CD1c-positive myeloid dendritic cell (primary cell): ENCODE measurements around the gene FAM184B.

Source experiments
- DNase-seq: peaks from one replicate; pipeline ENCODE4 v3.0.0-alpha.2; 2016; ENCODE audit errors: extremely low spot score

Gene FAM184B

DNA sequence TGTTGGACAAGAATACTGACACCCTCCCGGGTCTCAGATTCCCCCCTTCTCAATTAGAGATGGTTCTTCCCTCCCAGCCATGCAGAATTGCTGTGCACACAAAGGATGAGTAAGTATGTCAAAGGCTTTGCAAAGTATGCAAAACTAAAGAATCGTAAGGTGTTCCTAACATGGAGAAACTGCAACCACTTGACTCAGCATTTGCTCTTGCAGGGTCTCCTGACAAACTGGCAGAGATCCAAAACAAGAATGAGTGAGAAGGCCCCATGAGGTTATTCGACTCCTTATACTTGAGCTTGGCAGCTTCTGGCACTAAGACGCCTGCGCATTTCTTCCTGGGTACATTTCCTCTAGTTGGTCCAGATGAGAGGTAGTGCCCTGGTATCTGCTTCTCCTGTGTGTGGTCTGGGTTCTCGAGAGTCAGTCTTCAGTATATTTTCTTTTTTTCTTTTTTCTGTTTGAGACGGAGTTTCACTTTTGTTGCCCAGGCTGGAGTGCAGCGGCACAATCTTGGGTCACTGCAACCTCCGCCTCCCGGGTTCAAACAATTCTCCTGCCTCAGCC is 8.2 kb downstream of the FAM184B start:
- no peak for DNase-seq

DNA sequence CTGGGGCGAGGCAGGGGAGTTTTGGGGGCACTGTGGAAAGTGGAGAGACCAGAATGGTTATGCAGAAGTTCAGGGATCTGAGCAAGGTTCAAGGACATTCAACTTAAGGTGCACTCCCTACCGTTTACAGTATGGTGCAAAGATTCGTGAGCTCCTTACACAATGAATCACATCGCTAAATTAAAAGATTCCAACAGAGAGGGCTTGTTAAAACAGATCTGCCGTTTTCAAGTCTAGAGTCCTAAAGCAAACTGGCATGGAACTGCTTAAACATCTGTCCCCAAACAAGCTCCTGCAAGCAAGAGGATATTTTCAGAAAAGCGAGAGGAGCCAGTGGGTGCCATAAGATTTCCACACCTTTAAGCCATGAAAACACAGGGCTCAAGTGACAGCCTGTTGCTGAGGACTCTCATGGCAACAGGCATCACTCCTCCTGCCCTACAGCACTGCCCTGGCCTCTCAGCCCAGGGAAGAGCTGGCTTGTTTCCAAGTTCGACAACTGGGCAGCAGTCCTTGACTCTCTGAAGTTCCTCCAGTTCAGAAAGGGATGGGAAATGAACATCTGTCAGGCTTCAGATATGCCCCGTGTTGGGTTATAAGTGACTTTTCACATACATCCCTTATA is 10.0 kb downstream of the FAM184B start:
- DNase-seq = no peak

DNA sequence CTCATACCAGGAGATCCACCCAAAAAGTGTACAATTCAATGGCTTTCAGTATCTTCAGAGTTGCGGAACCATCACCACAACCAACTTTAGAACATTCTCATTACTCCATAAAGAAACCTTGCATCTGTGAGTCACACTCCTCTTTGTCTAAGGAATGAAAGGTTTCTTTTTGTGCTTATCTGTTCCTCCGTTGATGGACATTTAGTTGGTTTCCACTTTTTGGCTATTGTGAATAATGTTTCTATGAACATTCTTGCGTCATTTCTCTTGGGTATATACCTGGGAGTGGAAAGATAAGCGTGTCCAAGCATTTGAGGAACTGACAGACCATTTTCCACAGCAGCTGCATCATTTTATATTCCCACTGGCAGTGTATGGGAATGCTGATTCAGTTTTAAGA is 10.6 kb downstream of the FAM184B start:
- no peak for DNase-seq

DNA sequence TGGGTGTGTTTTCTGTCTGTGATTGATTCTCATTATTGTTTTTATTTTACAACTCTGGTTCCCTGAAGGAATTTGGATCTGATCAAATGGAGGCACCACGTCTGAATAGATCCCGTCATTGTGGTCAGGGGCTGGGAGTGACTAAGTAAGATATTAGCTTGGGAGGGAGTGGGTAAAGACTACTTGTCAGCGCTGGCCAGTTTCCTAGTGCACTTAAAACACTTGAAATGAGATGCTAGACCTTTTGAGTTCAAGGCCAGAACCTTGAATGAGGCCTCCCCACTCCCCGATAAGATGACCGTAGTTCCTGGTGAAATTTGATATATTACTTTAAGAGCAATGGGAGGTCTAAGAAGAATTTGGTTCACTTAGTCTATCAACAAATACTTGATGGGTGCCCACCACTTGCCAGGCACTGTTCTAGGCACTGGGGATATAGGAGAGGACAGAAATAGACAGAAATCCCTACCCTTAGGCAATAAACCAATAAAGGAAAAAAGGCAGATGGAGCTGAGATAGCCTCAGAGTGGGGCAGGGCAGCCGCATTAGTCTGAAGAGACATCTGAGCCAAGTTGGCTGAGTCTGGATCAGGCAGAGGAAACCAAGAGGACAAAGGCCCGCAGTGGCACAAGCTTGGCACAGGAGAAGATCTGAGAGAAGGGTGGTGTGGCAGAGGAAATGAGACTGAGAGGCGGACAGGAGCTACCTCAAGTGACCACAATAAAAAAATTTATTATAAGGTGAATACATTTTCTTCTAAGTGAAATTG is 11.8 kb downstream of the FAM184B start:
- DNase-seq = no peak

DNA sequence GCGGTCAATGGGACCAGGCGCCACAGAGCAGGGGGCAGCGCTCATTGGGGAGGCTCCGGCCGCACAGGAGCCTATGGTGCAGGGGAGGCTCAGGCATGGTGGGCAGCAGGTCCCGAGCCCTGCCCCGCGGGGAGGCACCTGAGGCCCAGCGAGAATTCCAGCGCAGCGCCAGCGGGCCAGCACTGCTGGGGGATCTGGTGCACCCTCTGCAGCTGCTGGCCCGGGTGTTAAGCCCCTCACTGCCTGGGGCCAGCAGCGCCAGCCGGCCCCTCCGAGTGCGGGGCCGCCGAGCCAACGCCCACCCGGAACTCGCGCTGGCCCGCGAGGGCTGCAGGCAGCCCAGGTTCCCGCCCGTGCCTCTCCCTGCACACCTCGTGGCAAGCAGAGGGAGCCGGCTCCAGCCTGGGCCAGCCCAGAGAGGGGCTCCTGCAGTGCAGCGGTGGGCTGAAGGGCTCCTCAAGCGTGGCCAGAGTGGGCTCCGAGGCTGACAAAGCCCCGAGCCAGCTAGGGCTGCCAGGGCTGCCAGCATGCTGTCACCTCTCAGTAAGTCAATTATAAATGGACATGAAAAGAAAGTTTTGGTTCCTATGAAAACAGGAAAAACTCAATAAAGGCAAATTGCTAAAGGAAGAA is 14.5 kb downstream of the FAM184B start:
- no peak for DNase-seq

DNA sequence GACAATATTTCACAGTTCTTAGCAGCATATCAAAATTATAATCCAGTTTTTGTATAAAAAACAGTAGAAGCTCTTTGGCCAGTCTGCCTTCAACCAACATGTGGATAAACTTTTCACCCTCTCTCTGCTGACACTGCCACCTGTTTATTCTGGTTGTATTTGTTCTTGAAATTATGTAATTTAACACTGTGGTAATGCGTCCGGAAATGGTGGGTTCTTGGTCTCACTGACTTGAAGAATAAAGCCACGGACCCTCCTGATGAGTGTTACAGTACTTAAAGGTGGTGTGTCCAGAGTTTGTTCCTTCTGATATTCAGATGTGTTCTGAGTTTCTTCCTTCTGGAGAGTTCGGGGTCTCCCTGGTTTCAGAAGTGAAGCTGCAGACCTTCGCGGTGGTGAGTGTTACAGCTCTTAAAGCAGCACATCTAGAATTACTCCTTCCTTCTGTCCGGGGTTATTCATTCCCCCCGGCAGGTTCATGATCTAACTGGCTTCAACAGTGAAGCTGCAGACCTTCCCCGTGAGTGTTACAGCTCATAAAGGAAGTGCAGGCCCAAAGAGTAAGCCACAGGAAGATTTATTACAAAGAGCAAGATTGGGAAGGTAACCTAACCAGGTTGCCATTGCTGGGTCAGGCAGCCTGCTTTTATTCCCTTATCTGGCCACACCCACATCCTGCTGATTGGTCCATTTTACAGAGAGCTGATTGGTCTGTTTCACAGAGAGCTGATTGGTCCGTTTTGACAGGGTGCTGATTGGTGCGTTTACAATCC is 15.7 kb downstream of the FAM184B start:
- no peak for DNase-seq

DNA sequence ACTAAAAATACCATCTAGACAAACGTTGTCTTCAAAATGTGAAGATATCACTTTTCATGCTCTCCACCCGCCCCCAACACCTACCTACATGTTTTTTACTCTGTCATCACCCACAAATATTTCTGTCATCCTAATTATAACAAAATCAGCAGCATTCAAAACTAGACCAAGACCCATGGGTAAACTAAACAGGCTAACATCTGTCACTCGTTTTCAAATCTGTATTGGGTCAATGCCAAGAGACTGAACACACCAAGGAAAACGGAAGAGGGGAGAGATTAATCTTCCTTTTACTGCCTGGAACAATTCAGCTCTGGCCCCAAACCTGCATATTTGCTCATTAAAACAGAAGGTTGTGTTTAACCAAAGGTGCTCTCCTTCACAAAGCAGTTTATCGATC is 17.5 kb downstream of the FAM184B start:
- DNase-seq = no peak

DNA sequence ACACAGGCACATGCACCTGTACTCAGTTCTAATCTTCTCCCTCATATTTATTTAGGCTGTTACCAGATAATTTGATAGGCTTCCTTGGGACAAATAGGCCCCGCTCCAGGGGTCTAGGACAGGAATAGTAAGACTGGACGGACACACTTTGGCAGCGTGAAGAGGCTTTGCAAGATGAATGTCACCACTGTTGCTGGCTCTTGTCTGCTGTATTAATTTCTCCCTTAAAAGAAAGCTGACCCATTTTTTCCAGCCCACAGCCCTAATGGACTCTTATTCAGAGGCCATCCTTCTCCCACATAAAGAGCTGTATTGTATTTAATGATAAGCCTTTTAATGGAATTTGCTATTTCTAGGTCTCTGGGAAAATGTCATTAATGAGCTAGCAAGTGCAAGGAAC is 18.0 kb downstream of the FAM184B start:
- no peak for DNase-seq

DNA sequence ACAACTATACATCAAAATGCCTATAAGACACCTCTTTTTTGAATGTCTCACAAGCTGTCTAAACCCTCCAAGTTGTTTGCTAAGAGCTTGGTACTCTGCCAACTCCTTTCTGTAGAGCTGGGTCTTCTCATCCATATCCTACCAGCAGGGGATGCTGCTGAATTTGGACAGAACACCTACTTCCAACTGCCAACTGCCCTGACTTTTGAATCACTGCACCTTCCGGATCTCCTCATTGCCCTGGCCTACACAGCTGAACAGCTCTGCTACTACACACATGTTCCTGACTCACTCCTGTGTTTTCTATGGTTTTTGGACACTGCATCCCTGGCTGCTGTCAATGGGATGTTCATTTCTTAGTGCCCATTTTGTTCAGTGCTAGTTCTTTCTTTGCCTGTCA is 18.7 kb downstream of the FAM184B start:
- no peak for DNase-seq

DNA sequence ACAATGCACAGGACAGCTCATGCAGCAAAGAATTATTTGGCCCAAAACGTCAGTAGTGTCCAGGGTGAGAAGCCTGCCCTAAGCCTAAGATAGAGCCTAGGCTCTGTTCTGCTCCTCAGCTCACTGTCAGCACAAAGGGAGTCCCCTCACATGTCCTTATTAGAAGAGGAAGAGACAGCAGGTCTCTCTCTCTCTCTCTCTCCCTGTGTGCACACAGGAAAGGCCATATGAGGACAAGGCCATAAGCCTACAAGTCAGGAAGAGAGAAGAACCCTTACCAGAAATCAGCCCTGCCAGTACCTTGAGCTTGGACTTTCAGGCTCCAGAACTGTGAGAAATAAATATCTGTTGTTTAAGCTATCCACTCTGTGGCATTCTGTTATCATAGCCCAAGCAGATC is 20.4 kb downstream of the FAM184B start:
- DNase-seq = no peak

DNA sequence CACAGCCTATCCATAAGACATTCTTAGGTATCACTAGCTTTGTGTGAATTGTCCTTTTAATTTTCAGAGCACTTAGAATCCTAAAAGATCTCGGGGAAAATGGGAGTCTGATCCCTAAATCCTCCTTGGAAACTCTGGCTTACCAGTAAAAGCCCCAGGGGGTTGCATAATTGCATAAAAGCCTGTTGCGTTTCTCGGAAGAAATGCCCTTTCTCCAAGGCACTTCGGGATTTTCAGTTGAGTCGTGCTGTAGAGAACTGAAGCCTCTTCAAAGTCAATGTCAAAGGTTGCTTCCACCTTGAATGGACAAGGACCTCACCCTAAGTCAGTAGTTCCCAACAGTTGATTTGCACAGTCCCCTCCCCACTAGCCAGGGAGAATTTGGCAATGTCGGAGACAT is 20.8 kb downstream of the FAM184B start:
- DNase-seq = no peak

DNA sequence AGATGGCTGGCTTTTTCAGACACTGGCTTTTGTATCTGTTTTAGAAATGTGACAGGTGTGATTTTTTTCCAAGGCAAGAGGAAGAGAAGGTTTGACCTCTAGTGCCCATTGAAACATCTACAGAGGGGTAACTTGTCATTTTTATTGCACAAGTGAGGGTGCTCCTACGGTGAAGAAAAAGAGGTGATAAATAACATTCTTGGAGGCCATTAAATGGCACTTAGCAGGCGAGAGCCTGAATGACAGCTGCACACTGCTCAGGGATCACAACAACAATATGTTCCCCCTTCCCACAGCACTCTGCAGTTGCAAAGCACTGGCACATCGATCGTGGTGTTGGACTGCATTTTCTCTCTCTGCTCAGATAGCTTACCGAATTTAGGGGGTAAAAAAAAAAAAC is 22.9 kb downstream of the FAM184B start:
- no peak for DNase-seq

DNA sequence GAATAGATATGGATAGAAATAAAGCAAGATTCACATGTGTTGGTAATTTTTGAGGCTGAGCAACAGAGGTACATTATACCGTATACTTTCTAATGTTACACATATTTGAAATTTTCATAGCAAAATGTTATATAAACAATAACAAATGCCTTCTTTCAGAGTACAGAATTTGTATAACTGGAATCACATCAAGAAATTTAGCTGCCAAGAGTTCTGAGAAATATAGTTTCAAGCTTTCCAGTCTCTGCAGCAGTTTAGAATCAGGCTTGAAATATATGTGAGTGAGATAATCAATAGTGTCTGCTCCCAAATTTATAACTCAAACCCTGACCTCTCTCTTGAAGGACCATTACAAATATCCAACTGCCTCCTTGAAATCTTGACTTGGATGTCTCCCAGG is 23.8 kb downstream of the FAM184B start:
- no peak for DNase-seq

DNA sequence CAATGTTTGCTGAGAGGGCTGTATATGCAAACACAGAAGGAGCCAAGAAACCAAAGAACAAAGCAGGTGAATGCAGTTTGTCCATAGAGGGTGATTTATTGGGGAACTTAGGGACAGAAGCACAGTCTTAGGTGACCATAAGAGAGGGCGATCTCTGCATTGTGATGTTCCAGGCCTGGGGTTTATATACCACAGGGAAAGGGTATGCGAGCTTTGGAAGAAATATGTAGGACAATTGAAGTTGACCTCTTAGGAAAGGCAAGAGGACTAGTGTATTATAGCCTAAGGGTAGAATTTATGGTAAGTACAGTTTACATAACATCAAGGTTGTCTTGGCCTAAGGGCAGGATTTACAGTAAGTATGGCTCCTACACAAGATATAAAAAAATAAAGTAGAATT is 27.8 kb downstream of the FAM184B start:
- no peak for DNase-seq

DNA sequence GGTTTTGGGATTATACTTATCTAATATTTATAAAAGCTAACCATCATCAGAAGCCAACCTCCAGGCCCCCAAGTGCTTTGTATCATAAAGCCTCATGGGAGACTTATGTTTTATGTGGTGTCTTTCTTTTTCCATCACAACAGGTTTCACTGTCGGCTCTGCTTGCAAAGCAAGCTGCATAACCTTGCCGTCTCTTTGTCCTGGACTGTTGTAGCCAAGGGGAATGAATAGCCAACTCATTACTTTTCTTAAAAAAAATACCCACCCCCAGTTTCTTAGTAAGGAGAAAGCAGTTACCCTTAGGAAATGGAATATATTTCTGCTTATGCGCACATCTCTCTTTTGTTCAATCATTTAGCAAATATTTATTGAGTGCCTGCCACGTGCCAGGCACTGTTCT is 40.7 kb downstream of the FAM184B start:
- no peak for DNase-seq

DNA sequence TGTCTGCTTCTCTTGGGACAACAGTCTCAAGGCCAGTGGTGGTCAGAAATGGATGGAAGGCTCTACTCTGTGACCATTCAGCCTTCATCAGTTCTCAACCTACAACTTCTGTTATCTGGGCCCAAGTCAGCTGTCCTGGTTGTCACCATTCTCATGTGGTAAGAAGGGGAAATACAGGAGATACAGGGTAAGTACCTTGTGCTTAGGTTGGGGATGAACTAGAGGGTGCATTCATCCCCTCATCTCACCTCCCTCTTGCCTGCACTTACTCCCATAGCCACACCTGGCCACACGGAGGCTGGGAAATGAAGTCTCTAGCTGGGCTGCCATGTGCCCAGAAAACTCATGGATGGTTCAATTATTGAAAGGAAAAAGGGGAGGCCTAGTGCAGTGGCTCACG is 44.9 kb downstream of the FAM184B start:
- DNase-seq = no peak

DNA sequence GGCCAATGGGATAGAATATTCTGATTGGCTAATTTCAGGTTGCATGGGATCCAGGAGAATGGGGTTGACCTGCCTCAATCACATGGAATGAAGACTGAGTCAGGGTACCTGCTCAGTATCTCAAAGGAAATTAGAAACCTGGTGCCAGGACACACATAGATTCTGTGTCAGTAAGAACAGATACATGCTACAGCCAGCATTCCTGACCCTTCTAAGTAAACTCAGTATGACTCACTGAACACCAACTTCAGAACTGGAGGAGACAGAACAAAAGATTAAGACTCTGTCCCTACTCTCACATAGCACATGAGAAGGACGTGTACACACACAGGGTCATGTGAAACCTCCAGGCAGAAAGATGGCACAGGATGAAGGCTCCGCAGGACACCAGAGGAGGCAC is 54.5 kb downstream of the FAM184B start:
- no peak for DNase-seq

DNA sequence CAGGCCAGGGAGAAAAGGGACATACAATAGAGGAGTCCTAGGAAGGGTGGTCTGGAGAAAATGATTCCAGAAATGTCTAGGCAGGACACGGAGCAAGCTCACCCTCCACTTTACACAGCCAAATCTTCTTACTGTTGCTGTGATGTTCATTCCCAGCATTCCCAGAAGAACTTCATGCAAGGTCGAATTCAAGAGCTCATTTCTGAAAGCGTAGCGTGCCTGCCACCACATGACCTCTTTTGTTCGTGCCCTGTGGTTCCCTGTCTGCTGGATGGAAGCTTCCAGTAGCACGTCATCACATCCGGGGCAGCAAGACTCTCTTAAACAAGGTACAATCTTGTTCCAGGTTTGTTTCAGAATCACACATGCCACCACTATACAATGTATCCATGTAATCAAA is 57.8 kb downstream of the FAM184B start:
- no peak for DNase-seq

DNA sequence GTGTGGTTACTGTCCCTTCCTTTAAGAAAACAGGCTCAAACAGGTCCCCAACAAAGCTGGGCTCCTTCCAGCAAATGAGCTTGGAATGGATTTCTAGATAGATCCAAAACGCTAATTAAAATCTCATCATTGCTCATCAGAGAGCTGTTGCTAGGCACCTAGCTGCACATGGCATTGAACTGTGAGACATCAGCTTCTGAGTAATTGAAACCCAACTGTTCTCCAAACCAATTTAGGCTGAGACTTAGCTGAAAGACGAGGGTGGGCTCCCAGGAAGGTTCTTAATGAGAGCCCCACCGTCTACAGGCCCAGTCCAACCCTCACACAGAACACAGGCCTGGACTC is 59.1 kb downstream of the FAM184B start:
- no peak for DNase-seq

DNA sequence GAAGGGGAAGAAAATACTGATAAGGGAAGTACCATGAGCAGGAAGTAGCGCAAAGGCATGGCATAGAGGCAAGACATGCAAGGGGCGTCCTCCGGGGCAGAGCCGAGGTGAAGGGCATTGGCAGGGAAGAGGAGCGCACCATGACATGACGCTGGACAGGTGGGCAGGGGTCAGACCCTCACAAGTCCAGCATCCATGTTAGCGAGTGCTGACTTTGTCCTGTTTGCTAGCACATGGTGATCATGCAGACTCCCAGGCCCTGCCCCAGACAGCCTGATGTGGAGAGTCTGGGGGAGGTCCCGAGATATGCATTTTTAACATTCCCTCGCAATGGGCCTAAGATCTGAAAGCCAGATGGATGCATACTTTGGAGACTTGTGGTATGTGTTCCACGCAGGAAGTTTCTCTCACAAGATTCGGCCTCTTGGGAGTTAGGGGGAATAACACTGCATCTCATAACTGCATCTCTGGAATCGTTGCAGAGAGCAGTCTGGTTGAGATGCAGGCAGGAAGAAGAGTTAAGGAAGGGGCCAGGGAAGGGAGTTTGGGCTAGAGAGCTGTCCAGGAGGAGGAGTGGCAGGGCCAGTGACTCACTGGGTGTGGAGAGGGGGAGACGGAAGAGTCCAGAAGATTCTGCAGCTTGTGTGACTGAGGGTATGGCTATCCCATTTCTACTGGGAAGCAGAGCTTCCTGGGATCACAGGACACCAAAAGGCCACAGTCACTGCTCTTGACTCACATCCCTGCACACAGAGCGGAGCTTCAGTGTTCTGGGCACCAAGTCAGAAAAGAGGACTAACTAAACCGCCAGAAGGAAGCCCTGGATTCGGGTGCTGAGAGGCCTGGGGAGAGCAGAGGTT is 59.7 kb downstream of the FAM184B start:
- no peak for DNase-seq

DNA sequence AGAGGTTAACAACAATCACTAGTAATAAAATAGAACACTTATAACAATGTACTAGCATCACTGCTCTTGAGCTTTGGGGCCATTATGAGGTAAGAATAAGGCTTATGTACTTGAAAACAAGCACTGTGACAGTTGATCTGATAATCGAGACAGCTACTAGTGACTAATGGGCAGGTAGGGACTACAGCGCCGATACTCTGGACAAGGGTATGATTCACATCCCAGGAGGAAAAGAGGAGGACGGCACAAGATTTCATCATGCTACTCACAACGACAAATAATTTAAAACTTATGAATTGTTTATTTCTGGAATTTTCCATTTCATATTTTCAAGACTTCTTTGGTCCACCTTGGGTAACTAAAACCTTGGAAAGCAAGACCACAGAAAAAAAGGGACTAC is 62.3 kb downstream of the FAM184B start:
- no peak for DNase-seq
